ENCODE results near the gene KCNG3.
A peak's percentile ranks its signal among the peaks of the same experiment; 100 is the strongest.

DNA sequence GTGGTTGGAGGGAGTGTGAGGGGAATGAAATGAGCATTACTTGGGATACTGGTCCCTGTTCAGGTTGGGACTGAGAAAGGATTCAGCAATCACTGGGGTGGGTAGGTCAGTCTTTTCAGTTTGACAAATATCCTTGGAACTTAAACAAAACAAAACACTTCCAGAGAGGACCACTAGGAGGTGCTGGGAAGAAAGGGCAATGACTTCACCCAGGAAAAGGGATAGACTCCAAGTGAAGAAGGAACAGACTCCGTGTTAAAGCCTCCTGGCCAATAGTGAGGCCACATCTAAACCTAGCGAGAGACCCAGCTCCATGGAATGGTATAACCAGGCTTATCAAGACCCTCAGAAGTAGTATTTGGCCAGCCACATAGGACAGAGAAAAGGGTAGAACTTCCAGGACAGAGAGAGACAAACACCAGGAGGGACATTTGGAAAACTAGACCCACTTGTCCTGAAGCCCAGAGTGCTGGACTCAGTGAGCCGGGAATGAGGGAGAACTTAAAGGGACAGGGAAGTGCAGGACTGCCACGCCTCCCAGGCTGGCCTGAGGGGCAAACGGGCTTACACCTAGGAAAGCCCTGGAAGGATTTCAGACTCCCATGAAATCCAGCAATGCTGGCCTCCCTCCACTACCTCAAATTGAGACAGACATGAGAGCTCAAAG is 19.6 kb upstream of the KCNG3 start:
- TF ChIP-seq CTCF (IDR thresholded peaks at IDR 0.05) (peak; percentile 83), POLR2AphosphoS5 (IDR thresholded peaks at IDR 0.05; ENCODE audit: low read depth, low read length) (no peak), TCF7L2 (IDR thresholded peaks at IDR 0.05; ENCODE audit: low read depth, low read length) (no peak)
- TF ChIP-seq, protein P1, sequence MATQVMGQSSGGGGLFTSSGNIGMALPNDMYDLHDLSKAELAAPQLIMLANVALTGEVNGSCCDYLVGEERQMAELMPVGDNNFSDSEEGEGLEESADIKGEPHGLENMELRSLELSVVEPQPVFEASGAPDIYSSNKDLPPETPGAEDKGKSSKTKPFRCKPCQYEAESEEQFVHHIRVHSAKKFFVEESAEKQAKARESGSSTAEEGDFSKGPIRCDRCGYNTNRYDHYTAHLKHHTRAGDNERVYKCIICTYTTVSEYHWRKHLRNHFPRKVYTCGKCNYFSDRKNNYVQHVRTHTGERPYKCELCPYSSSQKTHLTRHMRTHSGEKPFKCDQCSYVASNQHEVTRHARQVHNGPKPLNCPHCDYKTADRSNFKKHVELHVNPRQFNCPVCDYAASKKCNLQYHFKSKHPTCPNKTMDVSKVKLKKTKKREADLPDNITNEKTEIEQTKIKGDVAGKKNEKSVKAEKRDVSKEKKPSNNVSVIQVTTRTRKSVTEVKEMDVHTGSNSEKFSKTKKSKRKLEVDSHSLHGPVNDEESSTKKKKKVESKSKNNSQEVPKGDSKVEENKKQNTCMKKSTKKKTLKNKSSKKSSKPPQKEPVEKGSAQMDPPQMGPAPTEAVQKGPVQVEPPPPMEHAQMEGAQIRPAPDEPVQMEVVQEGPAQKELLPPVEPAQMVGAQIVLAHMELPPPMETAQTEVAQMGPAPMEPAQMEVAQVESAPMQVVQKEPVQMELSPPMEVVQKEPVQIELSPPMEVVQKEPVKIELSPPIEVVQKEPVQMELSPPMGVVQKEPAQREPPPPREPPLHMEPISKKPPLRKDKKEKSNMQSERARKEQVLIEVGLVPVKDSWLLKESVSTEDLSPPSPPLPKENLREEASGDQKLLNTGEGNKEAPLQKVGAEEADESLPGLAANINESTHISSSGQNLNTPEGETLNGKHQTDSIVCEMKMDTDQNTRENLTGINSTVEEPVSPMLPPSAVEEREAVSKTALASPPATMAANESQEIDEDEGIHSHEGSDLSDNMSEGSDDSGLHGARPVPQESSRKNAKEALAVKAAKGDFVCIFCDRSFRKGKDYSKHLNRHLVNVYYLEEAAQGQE (IDR thresholded peaks at IDR 0.05; ENCODE audit: insufficient read depth in 1 of 2, low read depth in 2 of 2, low read length in 1 of 2) = no peak
